ENCODE data around the gene AKTIP.

- TF ChIP-seq CTCF (IDR thresholded peaks at IDR 0.05; ENCODE audit: low read depth, low read length) (no peak), MAX (IDR thresholded peaks at IDR 0.05; ENCODE audit: low read depth, low read length) (no peak), POLR2A (IDR thresholded peaks at IDR 0.05; ENCODE audit: extremely low read depth, insufficient read length) (no peak)
These were observed 20.3 kb upstream of the AKTIP start for GRCh38 chr16:53523126-53523804.

All from NB4 (cell line).